KMS-11 (cell line): ENCODE measurements around the gene PRMT9.

Source experiments
- H2AFZ ChIP-seq: fragments of 200-600 bp; sonication (generic); 2 replicates; pipeline ENCODE4 v1.6.1; 2016; ENCODE audit warnings: antibody characterized with exemption, mixed run types, low read depth
- H3K27ac ChIP-seq: fragments of 200-600 bp; sonication (generic); 2 replicates; pipeline ENCODE4 v1.6.1; 2016; ENCODE audit warnings: mild to moderate bottlenecking, mixed run types
- H3K27me3 ChIP-seq: fragments of 200-600 bp; sonication (generic); 2 replicates; pipeline ENCODE4 v1.6.1; 2017; ENCODE audit warnings: mild to moderate bottlenecking, low read depth, mixed run types, moderate library complexity; ENCODE audit not compliant: insufficient read depth
- H3K36me3 ChIP-seq: fragments of 200-600 bp; sonication (generic); 2 replicates; pipeline ENCODE4 v1.6.1; 2017; ENCODE audit warnings: mild to moderate bottlenecking, mixed run types; ENCODE audit not compliant: insufficient read depth
- H3K4me1 ChIP-seq: fragments of 200-600 bp; sonication (generic); 2 replicates; pipeline ENCODE4 v1.6.1; 2016; ENCODE audit warnings: mild to moderate bottlenecking, low read depth, mixed run types; ENCODE audit not compliant: poor library complexity, severe bottlenecking
- H3K4me2 ChIP-seq: fragments of 200-600 bp; sonication (generic); 2 replicates; pipeline ENCODE4 v1.7.0; 2016; ENCODE audit warnings: mild to moderate bottlenecking, mixed run types
- H3K4me3 ChIP-seq: fragments of 200-600 bp; sonication (generic); IDR thresholded peaks from 2 replicates; pipeline ENCODE4 v1.6.1; 2017; ENCODE audit warnings: low read depth, low read length, mixed read lengths; ENCODE audit not compliant: insufficient read depth
- H3K79me2 ChIP-seq: fragments of 200-600 bp; sonication (generic); 2 replicates; pipeline ENCODE4 v1.6.1; 2016; ENCODE audit warnings: low read depth, mixed run types; ENCODE audit not compliant: insufficient read depth
- H3K9ac ChIP-seq: fragments of 200-600 bp; sonication (generic); 2 replicates; pipeline ENCODE4 v1.6.1; 2016; ENCODE audit warnings: mild to moderate bottlenecking, mixed run types
- H4K20me1 ChIP-seq: fragments of 200-600 bp; sonication (generic); 2 replicates; pipeline ENCODE4 v1.6.1; 2016; ENCODE audit warnings: mild to moderate bottlenecking, mixed run types; ENCODE audit not compliant: insufficient read depth
- CTCF ChIP-seq: fragments of 200-600 bp; sonication (generic); conservative IDR thresholded peaks from 2 replicates; pipeline ENCODE4 v1.6.1; 2017; ENCODE audit warnings: low read depth, mild to moderate bottlenecking, antibody characterized with exemption, low read length, moderate library complexity, mixed read lengths

The PRMT9 gene

GRCh38 chr4:147723326-147723725 is 39.4 kb upstream of the PRMT9 start:
- no peaks in the 10 kb centered on the region for H3K36me3 ChIP-seq
- H3K4me1 ChIP-seq: peaks cover 27% of the 10 kb centered on the region
- H2AFZ ChIP-seq: no peak overlapping the region
- TF ChIP-seq CTCF: no peak
- no peak overlapping the region for H3K27ac ChIP-seq
- no peaks in the 10 kb centered on the region for H4K20me1 ChIP-seq
- no peak overlapping the region for H3K4me2 ChIP-seq
- no peaks in the 10 kb centered on the region for H3K79me2 ChIP-seq
- H3K27me3 ChIP-seq: no peaks in the 10 kb centered on the region
- H3K9ac ChIP-seq: no peak overlapping the region
- no peak overlapping the region for H3K4me3 ChIP-seq

GRCh38 chr4:147717878-147718277 is 33.9 kb upstream of the PRMT9 start:
- no peak overlapping the region for H2AFZ ChIP-seq
- H3K9ac ChIP-seq: no peak overlapping the region
- peaks cover 18% of the 10 kb centered on the region for H3K4me1 ChIP-seq
- no peaks in the 10 kb centered on the region for H3K27me3 ChIP-seq
- TF ChIP-seq CTCF: no peak
- no peaks in the 10 kb centered on the region for H4K20me1 ChIP-seq
- H3K4me2 ChIP-seq: peak overlapping the region; percentile 5; the same call in 1 of the 2 replicates
- no peaks in the 10 kb centered on the region for H3K36me3 ChIP-seq
- no peak overlapping the region for H3K27ac ChIP-seq
- no peak overlapping the region for H3K4me3 ChIP-seq
- H3K79me2 ChIP-seq: no peaks in the 10 kb centered on the region

DNA sequence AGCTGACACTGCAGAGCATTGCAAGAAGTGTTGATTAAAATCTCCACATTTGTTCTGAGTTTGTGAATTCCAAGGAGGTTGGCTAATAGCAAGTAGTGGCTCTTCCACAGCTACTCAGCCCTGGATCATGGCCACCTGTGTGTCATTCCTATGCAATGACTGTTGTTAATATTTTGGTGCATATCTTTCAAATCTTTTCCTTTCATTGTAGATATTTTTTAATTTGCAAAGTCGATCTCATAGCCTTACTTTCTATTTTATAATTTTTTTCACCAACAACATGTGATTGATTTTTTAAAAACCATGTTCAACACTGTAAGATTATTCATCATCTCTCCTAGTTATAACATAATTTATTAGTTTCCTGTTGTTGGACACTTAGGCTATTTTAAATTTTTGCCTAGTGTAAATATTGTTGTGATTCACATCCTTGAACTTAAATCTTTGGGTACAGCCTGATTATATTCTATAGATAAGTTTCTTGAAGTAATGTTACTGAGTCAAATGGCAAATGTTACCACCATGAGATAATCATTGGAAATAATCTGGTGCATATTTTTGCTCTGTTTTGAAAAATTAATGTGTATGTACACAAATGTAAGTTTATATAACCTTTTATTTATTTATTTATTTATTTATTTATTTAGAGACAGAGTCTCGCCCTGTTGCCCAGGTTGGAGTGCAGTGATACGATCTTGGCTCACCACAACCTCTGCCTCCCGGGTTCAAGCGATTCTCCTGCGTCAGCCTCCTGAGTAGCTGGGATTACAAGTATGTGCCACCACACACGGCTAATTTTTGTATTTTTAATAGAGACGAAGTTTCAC is 30.8 kb upstream of the PRMT9 start:
- TF ChIP-seq CTCF: no peak
- H3K36me3 ChIP-seq: no peaks in the 10 kb centered on the region
- H3K4me1 ChIP-seq: peaks cover 18% of the 10 kb centered on the region
- no peaks in the 10 kb centered on the region for H4K20me1 ChIP-seq
- H3K9ac ChIP-seq: no peak overlapping the region
- H3K4me3 ChIP-seq: no peak overlapping the region
- no peak overlapping the region for H3K27ac ChIP-seq
- H3K4me2 ChIP-seq: no peak overlapping the region
- H3K79me2 ChIP-seq: no peaks in the 10 kb centered on the region
- no peak overlapping the region for H2AFZ ChIP-seq
- H3K27me3 ChIP-seq: no peaks in the 10 kb centered on the region

DNA sequence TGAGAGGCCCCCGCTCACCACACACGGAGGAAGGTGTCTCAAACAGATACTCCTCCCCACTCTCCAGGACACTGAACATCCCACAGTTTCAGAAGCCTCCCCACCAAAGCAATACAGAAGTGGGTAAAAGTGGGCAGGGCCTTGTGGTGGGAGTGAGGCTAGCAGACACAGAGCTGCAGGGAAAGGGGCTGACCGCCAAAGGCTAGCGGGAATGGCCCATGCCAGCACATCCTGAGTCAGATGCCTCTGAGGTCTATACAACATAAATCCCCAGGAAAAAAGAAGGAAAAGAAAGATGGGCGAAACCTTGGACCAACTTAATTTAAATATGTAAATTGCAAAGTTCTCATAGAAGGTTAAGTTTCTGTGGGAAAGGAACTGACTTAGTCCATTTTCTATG is 26.0 kb upstream of the PRMT9 start:
- no peak overlapping the region for H3K4me2 ChIP-seq
- no peak overlapping the region for H2AFZ ChIP-seq
- H3K79me2 ChIP-seq: no peaks in the 10 kb centered on the region
- peaks cover 4% of the 10 kb centered on the region for H3K4me1 ChIP-seq
- H3K27ac ChIP-seq: no peak overlapping the region
- H3K4me3 ChIP-seq: no peak overlapping the region
- no peaks in the 10 kb centered on the region for H3K27me3 ChIP-seq
- H4K20me1 ChIP-seq: no peaks in the 10 kb centered on the region
- TF ChIP-seq CTCF: no peak
- no peaks in the 10 kb centered on the region for H3K36me3 ChIP-seq
- H3K9ac ChIP-seq: no peak overlapping the region
